HCT116 (cell line): ENCODE data around the gene DKK3. TPM values are rescaled to one million over a fixed set of nuclear protein-coding genes. Genes with fewer than 3 reads are reported as not detected.

ENCODE experiments used
- ATAC-seq: fragments of 200-7000 bp; cut with Tn5 transposase; 2 replicates; pipeline ENCODE4 v1.9.1; 2020; ENCODE audit warnings: mild to moderate bottlenecking, moderate library complexity
- BruUV-seq: library from RNA; stranded (reverse); fragments of 400-500 nt; replicated peaks from 2 replicates; lab custom pipeline; 2021; lab: Mats Ljungman, UMichigan
- CTCF ChIA-PET: fragments of 300-600 bp; sonication (Branson Sonifier 250); formaldehyde crosslinking; loops from one replicate; lab custom pipeline; 2021; ENCODE audit warnings: antibody characterized with exemption; lab: Charles Lee
- POLR2A ChIA-PET: fragments of 300-600, 350-600 bp; sonication (Branson Sonifier 250); formaldehyde crosslinking; loops from one replicate; lab custom pipeline; 2021; ENCODE audit warnings: antibody characterized with exemption; lab: Charles Lee
- RAD21 ChIA-PET, 2 experiments: fragments of 300-600 bp; sonication (Branson Sonifier 250); formaldehyde crosslinking; loops; one replicate each; lab custom pipeline; 2023; ENCODE audit warnings: low total read pairs in 2 of 2; ENCODE audit not compliant: uncharacterized antibody in 2 of 2, unreplicated experiment in 2 of 2, low non-redundant PET in 1 of 2; lab: Charles Lee
- DNase-seq: peaks from one replicate; pipeline ENCODE4 v3.0.0-alpha.2; 2010; ENCODE audit warnings: low read depth, low spot score
- H2AFZ ChIP-seq: fragments of 200-600 bp; shearing (Covaris generic), sonication (generic); 2 replicates; pipeline ENCODE4 v1.6.1; 2017; ENCODE audit warnings: low read depth, mixed run types, mixed read lengths, antibody characterized with exemption, low read length; ENCODE audit not compliant: poor library complexity, severe bottlenecking
- H3K27ac ChIP-seq: 2 replicates; pipeline ENCODE4 v1.5.1; 2012; ENCODE audit warnings: low read depth, low read length
- H3K27me3 ChIP-seq: fragments of 200-600 bp; sonication (generic); 2 replicates; pipeline ENCODE4 v1.6.1; 2016; ENCODE audit warnings: mixed run types, low read length, mixed read lengths; ENCODE audit not compliant: insufficient read depth
- H3K36me3 ChIP-seq, 2 experiments: fragments of 200-500 bp in 1 of 2; fragments of 200-600 bp in 1 of 2; sonication (Bioruptor generic) in 1 of 2; sonication (generic) in 1 of 2; 2 replicates each; pipeline versions ENCODE4 v1.5.1 to v1.6.1; 2014 to 2016; ENCODE audit warnings: low read length in 2 of 2, inconsistent platforms in 1 of 2, mixed read lengths in 1 of 2, mixed run types in 1 of 2; ENCODE audit not compliant: insufficient read depth in 2 of 2, control insufficient read depth in 1 of 2
- H3K4me1 ChIP-seq, 2 experiments: fragments of 200-600 bp in 1 of 2; sonication (generic) in 1 of 2; 2 replicates each; pipeline versions ENCODE4 v1.5.1 to v1.6.1; 2012 to 2017; ENCODE audit warnings: low read length in 2 of 2, inconsistent platforms in 1 of 2, mild to moderate bottlenecking in 1 of 2, mixed read lengths in 1 of 2, mixed run types in 1 of 2, moderate library complexity in 1 of 2; ENCODE audit not compliant: insufficient read depth in 2 of 2, control insufficient read depth in 1 of 2
- H3K4me2 ChIP-seq: fragments of 200-600 bp; sonication (generic); 2 replicates; pipeline ENCODE4 v1.6.1; 2017; ENCODE audit warnings: mixed run types, low read length, mixed read lengths
- H3K4me3 ChIP-seq, 2 experiments: fragments of 200-600 bp in 1 of 2; sonication (generic) in 1 of 2; replicated peaks in 1 of 2; 2 replicates each; pipeline ENCODE4 v1.5.1; 2011 to 2016; ENCODE audit warnings: low read length in 2 of 2, control low read depth in 1 of 2, low read depth in 1 of 2, mild to moderate bottlenecking in 1 of 2, mixed read lengths in 1 of 2, mixed run types in 1 of 2
- H3K79me2 ChIP-seq: fragments of 200-600 bp; sonication (generic); 2 replicates; pipeline ENCODE4 v1.6.1; 2017; ENCODE audit warnings: mild to moderate bottlenecking, mixed run types, low read length, moderate library complexity, mixed read lengths; ENCODE audit not compliant: insufficient read depth
- H3K9ac ChIP-seq: fragments of 200-600 bp; sonication (generic); 2 replicates; pipeline ENCODE4 v1.6.1; 2016; ENCODE audit warnings: low read length, mixed read lengths
- H3K9me2 ChIP-seq: fragments of 200-600 bp; sonication (generic), shearing (Covaris generic); 2 replicates; pipeline ENCODE4 v1.6.1; 2017; ENCODE audit warnings: mixed run types, mild to moderate bottlenecking, moderate library complexity; ENCODE audit not compliant: insufficient read depth
- H3K9me3 ChIP-seq, 2 experiments: fragments of 200-500 bp in 1 of 2; fragments of 200-600 bp in 1 of 2; sonication (Bioruptor generic) in 1 of 2; sonication (generic) in 1 of 2; 2 replicates each; pipeline ENCODE4 v1.6.1; 2014 to 2017; ENCODE audit warnings: low read length in 2 of 2, mixed read lengths in 2 of 2, inconsistent platforms in 1 of 2, low read depth in 1 of 2, mild to moderate bottlenecking in 1 of 2, mixed run types in 1 of 2, moderate library complexity in 1 of 2; ENCODE audit not compliant: control insufficient read depth in 1 of 2, insufficient read depth in 1 of 2
- H4K20me1 ChIP-seq: fragments of 200-600 bp; sonication (generic), shearing (Covaris generic); 2 replicates; pipeline ENCODE4 v1.6.1; 2017; ENCODE audit warnings: mixed run types, mild to moderate bottlenecking, moderate library complexity; ENCODE audit not compliant: insufficient read depth
- CEBPB ChIP-seq: IDR thresholded peaks from 2 replicates; pipeline ENCODE4 v1.6.1; 2012; ENCODE audit warnings: low read depth
- ELF1 ChIP-seq: IDR thresholded peaks from 2 replicates; pipeline ENCODE4 v1.6.1; 2012; ENCODE audit warnings: low read depth, borderline replicate concordance
- JUND ChIP-seq: IDR thresholded peaks from 2 replicates; pipeline ENCODE4 v1.6.1; 2012
- YY1 ChIP-seq: IDR thresholded peaks from 2 replicates; pipeline ENCODE4 v1.6.1; 2011; ENCODE audit warnings: low read length, low read depth, moderate library complexity, mild to moderate bottlenecking; ENCODE audit not compliant: insufficient replicate concordance; ENCODE audit errors: extremely low read depth
- ZNF274 ChIP-seq: fragments of 200-500 bp; sonication (Bioruptor generic); IDR thresholded peaks from 2 replicates; pipeline ENCODE4 v1.6.1; 2014; ENCODE audit warnings: mild to moderate bottlenecking, low read depth, low read length, inconsistent platforms
- intact Hi-C: fragments of 100-400 bp; cut with micrococcal nuclease; formaldehyde crosslinking; loops from 2 replicates; pipeline ENCODE4 v1.10.0; 2022
- total RNA-seq: library from RNA; stranded (reverse); gene quantifications from one replicate; pipeline ENCODE4 v1.2.1, GENCODE V29; 2021; ENCODE audit not compliant: unreplicated experiment
- TF ChIP-seq, protein P1 (sequence below): IDR thresholded peaks from 2 replicates; pipeline ENCODE4 v1.6.1; 2012; ENCODE audit warnings: low read depth
- TF ChIP-seq, protein P2 (sequence below), 3 experiments: fragments of 200-600 bp in 1 of 3; sonication (generic) in 1 of 3; IDR thresholded peaks in 2 of 3; conservative IDR thresholded peaks in 1 of 3; 2 replicates each; pipeline ENCODE4 v1.5.1; 2012 to 2017; ENCODE audit warnings: low read depth in 2 of 3, low read length in 2 of 3, antibody characterized with exemption in 1 of 3, borderline replicate concordance in 1 of 3, control low read depth in 1 of 3, mild to moderate bottlenecking in 1 of 3, mixed read lengths in 1 of 3, mixed run types in 1 of 3, moderate library complexity in 1 of 3; ENCODE audit not compliant: insufficient read depth in 1 of 3

DKK3 gene
- total RNA-seq, 1 experiment from 2014 or later: 0.49 TPM

GRCh38 chr11:12044799-12045198 lies 36.4 kb upstream of the DKK3 start:
- no TSS peak for BruUV-seq
- H3K36me3 ChIP-seq: no peaks in the 10 kb centered on the region; a peak in 1 of 4 replicates
- ATAC-seq (peak; percentile 6; the same call in 1 of the 2 replicates), DNase-seq (no peak)
- peaks cover 8 to 45% of the 10 kb centered on the region in 2 experiments; a peak in 2 of 4 replicates for H3K4me1 ChIP-seq
- peak overlapping the region in 1 of 2 experiments; percentile 43; a peak in 2 of 4 replicates for H3K4me3 ChIP-seq
- POLR2A ChIA-PET: no interaction called here
- no peaks in the 10 kb centered on the region for H3K27me3 ChIP-seq
- RAD21 ChIA-PET: interaction anchor here (0.6 to 1.0 kb wide), 7 partner anchors 68 to 286 kb away, joined by 3 to 9 read pairs (median 3); no protein-coding TSS in a partner anchor
- H2AFZ ChIP-seq: peak overlapping the region; percentile 56
- no peaks in the 10 kb centered on the region for H3K79me2 ChIP-seq
- H3K27ac ChIP-seq: peak overlapping the region; percentile 51; the same call in 1 of the 2 replicates
- no peaks in the 10 kb centered on the region for H3K9me2 ChIP-seq
- H3K4me2 ChIP-seq: peak overlapping the region; percentile 76
- TF ChIP-seq, protein P1, sequence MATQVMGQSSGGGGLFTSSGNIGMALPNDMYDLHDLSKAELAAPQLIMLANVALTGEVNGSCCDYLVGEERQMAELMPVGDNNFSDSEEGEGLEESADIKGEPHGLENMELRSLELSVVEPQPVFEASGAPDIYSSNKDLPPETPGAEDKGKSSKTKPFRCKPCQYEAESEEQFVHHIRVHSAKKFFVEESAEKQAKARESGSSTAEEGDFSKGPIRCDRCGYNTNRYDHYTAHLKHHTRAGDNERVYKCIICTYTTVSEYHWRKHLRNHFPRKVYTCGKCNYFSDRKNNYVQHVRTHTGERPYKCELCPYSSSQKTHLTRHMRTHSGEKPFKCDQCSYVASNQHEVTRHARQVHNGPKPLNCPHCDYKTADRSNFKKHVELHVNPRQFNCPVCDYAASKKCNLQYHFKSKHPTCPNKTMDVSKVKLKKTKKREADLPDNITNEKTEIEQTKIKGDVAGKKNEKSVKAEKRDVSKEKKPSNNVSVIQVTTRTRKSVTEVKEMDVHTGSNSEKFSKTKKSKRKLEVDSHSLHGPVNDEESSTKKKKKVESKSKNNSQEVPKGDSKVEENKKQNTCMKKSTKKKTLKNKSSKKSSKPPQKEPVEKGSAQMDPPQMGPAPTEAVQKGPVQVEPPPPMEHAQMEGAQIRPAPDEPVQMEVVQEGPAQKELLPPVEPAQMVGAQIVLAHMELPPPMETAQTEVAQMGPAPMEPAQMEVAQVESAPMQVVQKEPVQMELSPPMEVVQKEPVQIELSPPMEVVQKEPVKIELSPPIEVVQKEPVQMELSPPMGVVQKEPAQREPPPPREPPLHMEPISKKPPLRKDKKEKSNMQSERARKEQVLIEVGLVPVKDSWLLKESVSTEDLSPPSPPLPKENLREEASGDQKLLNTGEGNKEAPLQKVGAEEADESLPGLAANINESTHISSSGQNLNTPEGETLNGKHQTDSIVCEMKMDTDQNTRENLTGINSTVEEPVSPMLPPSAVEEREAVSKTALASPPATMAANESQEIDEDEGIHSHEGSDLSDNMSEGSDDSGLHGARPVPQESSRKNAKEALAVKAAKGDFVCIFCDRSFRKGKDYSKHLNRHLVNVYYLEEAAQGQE: no peak
- TF ChIP-seq ZNF274: no peak
- TF ChIP-seq, protein P2, sequence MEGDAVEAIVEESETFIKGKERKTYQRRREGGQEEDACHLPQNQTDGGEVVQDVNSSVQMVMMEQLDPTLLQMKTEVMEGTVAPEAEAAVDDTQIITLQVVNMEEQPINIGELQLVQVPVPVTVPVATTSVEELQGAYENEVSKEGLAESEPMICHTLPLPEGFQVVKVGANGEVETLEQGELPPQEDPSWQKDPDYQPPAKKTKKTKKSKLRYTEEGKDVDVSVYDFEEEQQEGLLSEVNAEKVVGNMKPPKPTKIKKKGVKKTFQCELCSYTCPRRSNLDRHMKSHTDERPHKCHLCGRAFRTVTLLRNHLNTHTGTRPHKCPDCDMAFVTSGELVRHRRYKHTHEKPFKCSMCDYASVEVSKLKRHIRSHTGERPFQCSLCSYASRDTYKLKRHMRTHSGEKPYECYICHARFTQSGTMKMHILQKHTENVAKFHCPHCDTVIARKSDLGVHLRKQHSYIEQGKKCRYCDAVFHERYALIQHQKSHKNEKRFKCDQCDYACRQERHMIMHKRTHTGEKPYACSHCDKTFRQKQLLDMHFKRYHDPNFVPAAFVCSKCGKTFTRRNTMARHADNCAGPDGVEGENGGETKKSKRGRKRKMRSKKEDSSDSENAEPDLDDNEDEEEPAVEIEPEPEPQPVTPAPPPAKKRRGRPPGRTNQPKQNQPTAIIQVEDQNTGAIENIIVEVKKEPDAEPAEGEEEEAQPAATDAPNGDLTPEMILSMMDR (IDR thresholded peaks at IDR 0.05 in 2 of 3, conservative IDR thresholded peaks at IDR 0.05 in 1 of 3; ENCODE audit: borderline replicate concordance in 1 of 3, insufficient read depth in 1 of 3, low read depth in 2 of 3, low read length in 2 of 3): no peak
- TF ChIP-seq ELF1: no peak
- TF ChIP-seq YY1: no peak
- no peak for TF ChIP-seq CEBPB
- no peak for TF ChIP-seq JUND
- no peaks in the 10 kb centered on the region for H4K20me1 ChIP-seq
- no peaks in the 10 kb centered on the region for H3K9me3 ChIP-seq
- peak overlapping the region; percentile 58 for H3K9ac ChIP-seq
- intact Hi-C loops: loop anchor here (1.0 to 5.0 kb wide), 9 partner anchors 57 to 1112 kb away; no protein-coding TSS in a partner anchor
- CTCF ChIA-PET: interaction anchor here (0.5 to 5.6 kb wide), 31 partner anchors 8 to 1111 kb away, joined by 3 to 104 read pairs (median 4); partner anchors contain the start of gene USP47
